ENCODE results near the gene C1orf35. TPM values are rescaled to one million over a fixed set of nuclear protein-coding genes. Genes with fewer than 3 reads are reported as not detected.

Gene C1orf35
- total RNA-seq, 5 donors from 2014 or later (not counting 1 experiment from before 2014, with no cell fraction given), result 19.7 to 34.0 (median 32.3) TPM

DNA sequence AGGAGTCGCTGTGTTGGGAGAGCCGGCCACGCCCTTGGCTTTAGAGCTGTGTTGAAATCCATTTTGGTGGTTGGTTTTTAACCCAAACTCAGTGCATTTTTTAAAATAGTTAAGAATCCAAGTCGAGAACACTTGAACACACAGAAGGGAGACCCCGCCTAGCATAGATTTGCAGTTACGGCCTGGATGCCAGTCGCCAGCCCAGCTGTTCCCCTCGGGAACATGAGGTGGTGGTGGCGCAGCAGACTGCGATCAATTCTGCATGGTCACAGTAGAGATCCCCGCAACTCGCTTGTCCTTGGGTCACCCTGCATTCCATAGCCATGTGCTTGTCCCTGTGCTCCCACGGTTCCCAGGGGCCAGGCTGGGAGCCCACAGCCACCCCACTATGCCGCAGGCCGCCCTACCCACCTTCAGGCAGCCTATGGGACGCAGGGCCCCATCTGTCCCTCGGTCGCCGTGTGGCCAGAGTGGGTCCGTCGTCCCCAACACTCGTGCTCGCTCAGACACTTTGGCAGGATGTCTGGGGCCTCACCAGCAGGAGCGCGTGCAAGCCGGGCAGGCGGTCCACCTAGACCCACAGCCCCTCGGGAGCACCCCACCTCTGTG, 4.7 kb downstream of the C1orf35 start:
- Histone ChIP-seq H3K4me1 (ENCODE audit: control insufficient read depth in 1 of 2, extremely low read depth in 1 of 2, insufficient read depth in 2 of 2, low read length in 2 of 2) (peaks cover 2 to 38% of the 10 kb centered on the region in 2 experiments), H3K27me3 (replicated peaks in 1 of 2; ENCODE audit: control insufficient read depth in 2 of 2, extremely low read depth in 1 of 2, insufficient read depth in 2 of 2, low read length in 1 of 2) (no peaks in the 10 kb centered on the region), H3K4me3 (ENCODE audit: control insufficient read depth in 1 of 2, extremely low read depth in 1 of 2, low read length in 1 of 2) (no peak overlapping the region), H3K36me3 (ENCODE audit: control insufficient read depth in 2 of 2, extremely low read depth in 1 of 2, insufficient read depth in 1 of 2, low read length in 1 of 2) (peaks cover 8 to 58% of the 10 kb centered on the region in 2 donors), H3K9me3 (no peaks in the 10 kb centered on the region), H3K27ac (ENCODE audit: low read length) (no peak overlapping the region)
- POLR2A ChIA-PET, result interaction anchor here in 1 of 2 donors (1.5 kb wide), 1 partner anchor 15 kb away, joined by 5 read pairs; no protein-coding TSS in a partner anchor
- WGBS (ENCODE audit: insufficient coverage), result 97% methylated on average over 18 of the region's 28 CpGs
- Mint-ChIP-seq H3K4me3 (no peak overlapping the region), H3K36me3 (peaks cover 41% of the 10 kb centered on the region), H3K27ac (no peak overlapping the region), H3K4me1 (peaks cover 33 to 39% (median 37%) of the 10 kb centered on the region in 3 donors), H3K27me3 (no peaks in the 10 kb centered on the region), H3K9me3 (peaks cover 2 to 9% (median 6%) of the 10 kb centered on the region in 3 donors)
- CTCF ChIA-PET, result no interaction called here
- ATAC-seq (replicated peaks in 1 of 4) (no peak), DNase-seq (no peak)

DNA sequence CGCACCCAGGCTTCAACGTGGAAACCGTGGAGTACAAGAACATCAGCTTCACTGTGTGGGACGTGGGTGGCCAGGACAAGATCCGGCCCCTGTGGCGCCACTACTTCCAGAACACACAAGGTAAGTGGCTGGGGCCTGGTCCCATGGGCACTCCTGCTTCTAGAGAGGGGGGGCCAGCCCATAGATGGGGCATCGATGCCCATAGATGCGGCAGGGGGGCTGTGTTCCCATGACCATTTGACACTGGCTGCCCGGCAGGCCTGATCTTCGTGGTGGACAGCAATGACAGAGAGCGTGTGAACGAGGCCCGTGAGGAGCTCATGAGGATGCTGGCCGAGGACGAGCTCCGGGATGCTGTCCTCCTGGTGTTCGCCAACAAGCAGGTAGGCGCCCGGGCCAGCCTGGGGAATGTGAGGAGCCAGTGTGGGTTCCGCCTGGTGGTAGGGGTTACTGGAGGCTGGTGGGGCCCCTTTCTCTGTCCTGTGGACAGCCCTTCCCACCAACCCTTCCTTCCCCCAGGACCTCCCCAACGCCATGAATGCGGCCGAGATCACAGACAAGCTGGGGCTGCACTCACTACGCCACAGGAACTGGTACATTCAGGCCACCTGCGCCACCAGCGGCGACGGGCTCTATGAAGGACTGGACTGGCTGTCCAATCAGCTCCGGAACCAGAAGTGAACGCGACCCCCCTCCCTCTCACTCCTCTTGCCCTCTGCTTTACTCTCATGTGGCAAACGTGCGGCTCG, 5.6 kb downstream of the C1orf35 start:
- H3K27me3 ChIP-seq (replicated peaks in 1 of 2; ENCODE audit: control insufficient read depth in 2 of 2, extremely low read depth in 1 of 2, insufficient read depth in 2 of 2, low read length in 1 of 2), result no peaks in the 10 kb centered on the region
- H3K4me3 ChIP-seq (ENCODE audit: control insufficient read depth in 1 of 2, extremely low read depth in 1 of 2, low read length in 1 of 2), result no peak overlapping the region
- Mint-ChIP-seq H3K4me3 (no peak overlapping the region), H3K27me3 (no peaks in the 10 kb centered on the region), H3K36me3 (peaks cover 42% of the 10 kb centered on the region), H3K9me3 (peaks cover 2 to 9% (median 6%) of the 10 kb centered on the region in 3 donors), H3K4me1 (peaks cover 33 to 38% (median 34%) of the 10 kb centered on the region in 3 donors), H3K27ac (peak overlapping the region in 1 of 2 donors; percentile 39)
- H3K9me3 ChIP-seq, result no peaks in the 10 kb centered on the region
- CTCF ChIA-PET, result no interaction called here
- DNase-seq (peak in 3 of 35 experiments; percentile 3 to 11 (median 5)), ATAC-seq (replicated peaks in 1 of 4) (no peak)
- no peak overlapping the region for H3K27ac ChIP-seq (ENCODE audit: low read length)
- POLR2A ChIA-PET, result no interaction called here
- H3K36me3 ChIP-seq (ENCODE audit: control insufficient read depth in 2 of 2, extremely low read depth in 1 of 2, insufficient read depth in 1 of 2, low read length in 1 of 2), result peaks cover 8 to 60% of the 10 kb centered on the region in 2 donors
- peaks cover 2 to 44% of the 10 kb centered on the region in 2 experiments for H3K4me1 ChIP-seq (ENCODE audit: control insufficient read depth in 1 of 2, extremely low read depth in 1 of 2, insufficient read depth in 2 of 2, low read length in 2 of 2)
- 95% methylated on average over 22 of the region's 34 CpGs for WGBS (ENCODE audit: insufficient coverage)

DNA sequence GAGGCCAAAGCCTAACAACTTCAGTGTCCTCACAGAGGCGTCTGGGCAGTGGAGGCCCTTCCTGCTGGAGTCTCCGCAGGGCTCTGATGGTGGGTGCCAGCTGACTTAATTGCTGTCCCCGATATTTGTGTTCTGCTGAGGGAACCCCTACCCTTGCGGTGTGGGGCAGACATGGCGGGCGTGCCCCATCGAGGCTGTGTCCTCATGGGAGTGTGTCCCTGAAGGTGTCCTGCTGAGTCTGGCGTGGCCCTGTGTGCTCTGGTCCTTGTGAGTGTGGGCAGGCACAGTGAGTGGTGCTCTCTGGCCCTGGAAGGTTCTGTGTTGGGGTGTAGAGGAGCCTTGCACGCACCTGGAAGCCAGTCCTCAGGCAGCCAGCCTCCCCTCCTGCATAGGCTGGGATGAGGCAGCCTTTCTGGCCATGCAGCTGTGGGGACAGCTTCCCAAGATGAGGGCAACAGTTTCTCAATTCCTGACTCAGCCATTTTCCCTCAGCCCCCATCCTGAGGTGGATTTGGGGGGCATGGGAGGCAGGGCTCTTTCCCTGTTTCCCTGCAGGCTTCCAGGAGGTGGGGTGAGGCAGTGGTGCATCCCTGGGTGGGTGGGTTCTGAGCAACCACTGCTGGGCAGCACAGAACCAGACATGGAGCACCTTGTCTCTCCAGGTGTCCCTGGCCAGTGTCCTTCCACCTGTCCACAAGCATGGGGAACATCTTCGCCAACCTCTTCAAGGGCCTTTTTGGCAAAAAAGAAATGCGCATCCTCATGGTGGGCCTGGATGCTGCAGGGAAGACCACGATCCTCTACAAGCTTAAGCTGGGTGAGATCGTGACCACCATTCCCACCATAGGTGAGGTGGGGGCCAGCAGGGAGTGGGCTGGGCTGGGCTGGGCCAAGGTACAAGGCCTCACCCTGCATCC, 6.5 kb downstream of the C1orf35 start:
- H3K4me3 ChIP-seq (ENCODE audit: control insufficient read depth in 1 of 2, extremely low read depth in 1 of 2, low read length in 1 of 2), result no peak overlapping the region
- H3K9me3 Mint-ChIP-seq, result peaks cover 2 to 9% (median 6%) of the 10 kb centered on the region in 3 donors
- peaks cover 49% of the 10 kb centered on the region for H3K36me3 Mint-ChIP-seq
- no peak overlapping the region for H3K27ac Mint-ChIP-seq
- POLR2A ChIA-PET, result no interaction called here
- H3K9me3 ChIP-seq, result no peaks in the 10 kb centered on the region
- CTCF ChIA-PET, result no interaction called here
- peak in 2 of 35 experiments; percentile 5 to 11 for DNase-seq
- ATAC-seq (replicated peaks in 1 of 4), result peak in 1 of 4 experiments; percentile 2
- H3K36me3 ChIP-seq (ENCODE audit: control insufficient read depth in 2 of 2, extremely low read depth in 1 of 2, insufficient read depth in 1 of 2, low read length in 1 of 2), result peaks cover 8 to 63% of the 10 kb centered on the region in 2 donors
- whole genome bisulfite sequencing (ENCODE audit: insufficient coverage), result 97% methylated on average over 7 of the region's 13 CpGs
- peaks cover 40 to 46% (median 41%) of the 10 kb centered on the region in 3 donors for H3K4me1 Mint-ChIP-seq
- no peak overlapping the region for H3K27ac ChIP-seq (ENCODE audit: low read length)
- H3K4me1 ChIP-seq (ENCODE audit: control insufficient read depth in 1 of 2, extremely low read depth in 1 of 2, insufficient read depth in 2 of 2, low read length in 2 of 2), result peaks cover 0 to 42% of the 10 kb centered on the region in 2 experiments
- H3K4me3 Mint-ChIP-seq, result no peak overlapping the region
- no peaks in the 10 kb centered on the region for H3K27me3 Mint-ChIP-seq
- H3K27me3 ChIP-seq (replicated peaks in 1 of 2; ENCODE audit: control insufficient read depth in 2 of 2, extremely low read depth in 1 of 2, insufficient read depth in 2 of 2, low read length in 1 of 2), result no peaks in the 10 kb centered on the region

DNA sequence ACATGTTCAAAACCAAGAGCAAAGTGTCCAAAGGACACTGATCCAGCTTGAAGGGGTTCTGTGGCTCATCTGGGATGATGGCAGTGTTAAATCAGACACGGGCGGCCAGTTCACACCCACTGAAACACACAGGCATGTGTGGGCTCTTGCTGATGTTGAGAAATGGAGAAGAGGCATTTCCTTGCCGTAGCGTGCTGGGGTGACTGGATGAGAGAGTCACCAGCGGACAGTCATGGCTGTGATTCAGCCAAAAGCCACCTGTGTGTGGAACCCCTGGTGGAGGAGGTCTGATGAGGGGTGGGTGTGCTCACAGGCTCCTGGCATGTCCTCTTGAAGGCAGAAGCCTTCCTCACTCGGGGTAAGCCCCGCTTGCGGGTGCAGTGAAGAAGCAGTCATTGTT, 7.2 kb downstream of the C1orf35 start:
- H3K27ac ChIP-seq (ENCODE audit: low read length), result no peak overlapping the region
- peaks cover 3 to 42% of the 10 kb centered on the region in 2 experiments for H3K4me1 ChIP-seq (ENCODE audit: control insufficient read depth in 1 of 2, extremely low read depth in 1 of 2, insufficient read depth in 2 of 2, low read length in 2 of 2)
- no peaks in the 10 kb centered on the region for H3K27me3 ChIP-seq (replicated peaks in 1 of 2; ENCODE audit: control insufficient read depth in 2 of 2, extremely low read depth in 1 of 2, insufficient read depth in 2 of 2, low read length in 1 of 2)
- peak overlapping the region in 1 of 3 donors; percentile 13 for H3K4me3 Mint-ChIP-seq
- H3K36me3 ChIP-seq (ENCODE audit: control insufficient read depth in 2 of 2, extremely low read depth in 1 of 2, insufficient read depth in 1 of 2, low read length in 1 of 2), result peaks cover 8 to 62% of the 10 kb centered on the region in 2 donors
- ATAC-seq (replicated peaks in 1 of 4) (no peak), DNase-seq (peak in 2 of 35 experiments; percentile 4 to 12)
- peak overlapping the region in 1 of 2 donors; percentile 79 for H3K27ac Mint-ChIP-seq
- H3K4me3 ChIP-seq (ENCODE audit: control insufficient read depth in 1 of 2, extremely low read depth in 1 of 2, low read length in 1 of 2), result no peak overlapping the region
- H3K9me3 ChIP-seq, result no peaks in the 10 kb centered on the region
- peaks cover 2 to 9% (median 6%) of the 10 kb centered on the region in 3 donors for H3K9me3 Mint-ChIP-seq
- H3K27me3 Mint-ChIP-seq, result no peaks in the 10 kb centered on the region
- ChIA-PET CTCF (no interaction called here), POLR2A (no interaction called here)
- WGBS (ENCODE audit: insufficient coverage), result 87% methylated on average over 7 of the region's 8 CpGs
- peaks cover 47% of the 10 kb centered on the region for H3K36me3 Mint-ChIP-seq
- peaks cover 40 to 46% (median 41%) of the 10 kb centered on the region in 3 donors for H3K4me1 Mint-ChIP-seq

DNA sequence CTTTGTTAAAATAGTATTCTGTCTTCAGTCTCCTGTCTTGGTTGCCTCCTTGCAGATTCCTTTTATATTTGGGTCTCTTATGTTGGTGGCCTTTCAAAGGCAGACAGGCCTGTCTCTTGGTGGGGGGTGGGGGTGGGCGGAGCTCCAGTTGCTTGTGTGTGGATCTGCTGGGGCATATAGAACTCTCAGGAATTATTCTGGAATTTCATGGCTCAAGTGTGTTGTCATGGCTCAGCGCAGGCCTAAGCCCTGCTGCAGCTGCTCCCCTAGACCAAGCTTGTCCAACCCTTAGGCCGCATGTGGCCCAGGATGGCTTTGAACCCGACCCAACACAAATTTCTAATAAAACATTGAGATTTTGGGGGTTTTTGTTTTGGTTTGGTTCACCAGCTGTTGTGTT, 8.0 kb downstream of the C1orf35 start:
- no peaks in the 10 kb centered on the region for H3K27me3 ChIP-seq (replicated peaks in 1 of 2; ENCODE audit: control insufficient read depth in 2 of 2, extremely low read depth in 1 of 2, insufficient read depth in 2 of 2, low read length in 1 of 2)
- no peaks in the 10 kb centered on the region for H3K27me3 Mint-ChIP-seq
- H3K27ac Mint-ChIP-seq, result no peak overlapping the region
- no peak for ATAC-seq (replicated peaks in 1 of 4)
- ChIA-PET POLR2A (interaction anchor here in 1 of 2 donors (0.5 to 0.7 kb wide), 3 partner anchors 11 to 95 kb away, joined by 3 to 5 read pairs (median 3); no protein-coding TSS in a partner anchor), CTCF (no interaction called here)
- peaks cover 44 to 54% (median 48%) of the 10 kb centered on the region in 3 donors for H3K4me1 Mint-ChIP-seq
- peaks cover 5 to 59% of the 10 kb centered on the region in 2 donors for H3K36me3 ChIP-seq (ENCODE audit: control insufficient read depth in 2 of 2, extremely low read depth in 1 of 2, insufficient read depth in 1 of 2, low read length in 1 of 2)
- H3K4me3 Mint-ChIP-seq, result no peak overlapping the region
- no peak for DNase-seq
- H3K9me3 Mint-ChIP-seq, result peaks cover 2 to 9% (median 6%) of the 10 kb centered on the region in 3 donors
- 100% methylated on average over 2 of the region's 4 CpGs for WGBS (ENCODE audit: insufficient coverage)
- peaks cover 47% of the 10 kb centered on the region for H3K36me3 Mint-ChIP-seq
- no peak overlapping the region for H3K27ac ChIP-seq (ENCODE audit: low read length)
- H3K4me1 ChIP-seq (ENCODE audit: control insufficient read depth in 1 of 2, extremely low read depth in 1 of 2, insufficient read depth in 2 of 2, low read length in 2 of 2), result peaks cover 10 to 48% of the 10 kb centered on the region in 2 experiments
- no peaks in the 10 kb centered on the region for H3K9me3 ChIP-seq
- no peak overlapping the region for H3K4me3 ChIP-seq (ENCODE audit: control insufficient read depth in 1 of 2, extremely low read depth in 1 of 2, low read length in 1 of 2)
